Liver (tissue), 9 donors: ENCODE data around the gene CMC4. TPM values are rescaled to one million over a fixed set of nuclear protein-coding genes. Genes with fewer than 3 reads are reported as not detected.

Experiments
- DNase-seq: peaks from one replicate; pipeline ENCODE4 v3.0.0-alpha.2; 2017; ENCODE audit warnings: low spot score
- H3K27ac ChIP-seq, 2 donors: one replicate each; pipeline ENCODE4 v1.7.0; 2013; ENCODE audit warnings: inconsistent platforms in 2 of 2, low read length in 2 of 2, control low read depth in 1 of 2, low read depth in 1 of 2, mild to moderate bottlenecking in 1 of 2
- H3K27me3 ChIP-seq, 4 donors: one replicate each; pipeline versions ENCODE4 v1.6.1 to v1.7.0; 2013; ENCODE audit warnings: low read length in 3 of 4, inconsistent platforms in 1 of 4, mild to moderate bottlenecking in 1 of 4, moderate library complexity in 1 of 4; ENCODE audit not compliant: control insufficient read depth in 4 of 4, insufficient read depth in 4 of 4
- H3K36me3 ChIP-seq, 4 donors: one replicate each; pipeline versions ENCODE4 v1.6.1 to v1.7.0; 2013; ENCODE audit warnings: low read length in 3 of 4, mild to moderate bottlenecking in 3 of 4, low read depth in 1 of 4, moderate library complexity in 1 of 4; ENCODE audit not compliant: control insufficient read depth in 4 of 4, insufficient read depth in 3 of 4
- H3K4me1 ChIP-seq, 4 donors: one replicate each; pipeline versions ENCODE4 v1.6.1 to v1.7.0; 2013; ENCODE audit warnings: low read length in 3 of 4, mild to moderate bottlenecking in 3 of 4, moderate library complexity in 1 of 4; ENCODE audit not compliant: control insufficient read depth in 4 of 4, insufficient read depth in 4 of 4
- H3K4me3 ChIP-seq, 3 donors: one replicate each; pipeline versions ENCODE4 v1.6.1 to v1.7.0; 2013; ENCODE audit warnings: low read length in 3 of 3, control low read depth in 1 of 3, low read depth in 1 of 3, mild to moderate bottlenecking in 1 of 3
- H3K9ac ChIP-seq, 2 donors: one replicate each; pipeline ENCODE4 v1.7.0; 2013; ENCODE audit warnings: low read length in 2 of 2, mild to moderate bottlenecking in 2 of 2, moderate library complexity in 2 of 2, control low read depth in 1 of 2, low read depth in 1 of 2
- H3K9me3 ChIP-seq, 4 donors: one replicate each; pipeline versions ENCODE4 v1.6.1 to v1.7.0; 2013; ENCODE audit warnings: low read length in 3 of 4; ENCODE audit not compliant: control insufficient read depth in 4 of 4
- EGR1 ChIP-seq, 2 donors: IDR thresholded peaks; 2 replicates each; pipeline ENCODE4 v1.6.1; 2016 to 2018; ENCODE audit warnings: antibody characterized with exemption in 2 of 2, low read depth in 2 of 2
- FOXA2 ChIP-seq: IDR thresholded peaks from 2 replicates; pipeline ENCODE4 v1.6.1; 2016; ENCODE audit warnings: antibody characterized with exemption
- GABPA ChIP-seq, 2 donors: IDR thresholded peaks in 1 of 2; conservative IDR thresholded peaks in 1 of 2; 2 replicates each; pipeline ENCODE4 v1.6.1; 2016; ENCODE audit warnings: antibody characterized with exemption in 2 of 2, mild to moderate bottlenecking in 1 of 2, moderate library complexity in 1 of 2
- HNF4A ChIP-seq, 2 donors: conservative IDR thresholded peaks; 2 replicates each; pipeline ENCODE4 v1.6.1; 2016; ENCODE audit warnings: antibody characterized with exemption in 2 of 2, mild to moderate bottlenecking in 2 of 2
- HNF4G ChIP-seq: IDR thresholded peaks from 2 replicates; pipeline ENCODE4 v1.6.1; 2016; ENCODE audit warnings: antibody characterized with exemption
- JUND ChIP-seq, 2 donors: IDR thresholded peaks; 2 replicates each; pipeline ENCODE4 v1.6.1; 2016; ENCODE audit warnings: antibody characterized with exemption in 2 of 2
- NR2F2 ChIP-seq: IDR thresholded peaks from 2 replicates; pipeline ENCODE4 v1.6.1; 2016; ENCODE audit warnings: antibody characterized with exemption
- RAD21 ChIP-seq, 2 donors: IDR thresholded peaks; 2 replicates each; pipeline ENCODE4 v1.6.1; 2016; ENCODE audit warnings: antibody characterized with exemption in 2 of 2, mild to moderate bottlenecking in 2 of 2
- SP1 ChIP-seq: IDR thresholded peaks from 2 replicates; pipeline ENCODE4 v1.6.1; 2018; ENCODE audit warnings: antibody characterized with exemption, mild to moderate bottlenecking
- TAF1 ChIP-seq: conservative IDR thresholded peaks from 2 replicates; pipeline ENCODE4 v1.6.1; 2016; ENCODE audit warnings: antibody characterized with exemption, mild to moderate bottlenecking
- YY1 ChIP-seq: IDR thresholded peaks from 2 replicates; pipeline ENCODE4 v1.6.1; 2016; ENCODE audit warnings: antibody characterized with exemption, mild to moderate bottlenecking
- ZBTB33 ChIP-seq: IDR thresholded peaks from 2 replicates; pipeline ENCODE4 v1.6.1; 2016; ENCODE audit warnings: antibody characterized with exemption
- WGBS: extraction: QIAGEN DNeasy Blood & Tissue Kit; methylation state at CpG from one replicate; pipeline ENCODE4 v1.1.7; 2013; 5-methylcytosine and 5-hydroxymethylcytosine counted together
- polyA plus RNA-seq, 2 donors: library from polyadenylated mRNA; stranded (reverse) in 1 of 2; unstranded in 1 of 2; fragments of 200-250 nt in 1 of 2; fragments of >200 nt in 1 of 2; fragmentation: Nextera tagmentation in 1 of 2; extraction: Ambion mirVana in 1 of 2; gene quantifications; one replicate each; pipeline versions ENCODE4 v1.2.1 to v1.2.3, GENCODE V29; 2013 to 2015
- total RNA-seq, 2 donors: library from RNA; depleted of rRNA; stranded (reverse); fragments of >200 nt; gene quantifications; one replicate each; pipeline ENCODE4 v1.2.3, GENCODE V29; 2014
- TF ChIP-seq, protein P1 (sequence below): IDR thresholded peaks from 2 replicates; pipeline ENCODE4 v1.6.1; 2016; ENCODE audit warnings: antibody characterized with exemption, mild to moderate bottlenecking
- TF ChIP-seq, protein P2 (sequence below): IDR thresholded peaks from 2 replicates; pipeline ENCODE4 v1.6.1; 2016; ENCODE audit warnings: antibody characterized with exemption
- donor health status: healthy.
- donor health status: healthy.
- donor health status: healthy.
- donor health status: healthy.
- donor health status: healthy.

The CMC4 gene
- total and polyA plus RNA-seq, 4 donors: 4.2 to 17.3 (median 10.4) TPM

- Histone ChIP-seq H3K4me1 (peaks cover 0 to 6% (median 2%) of the 10 kb centered on the region in 4 donors), H3K4me3 (no peak overlapping the region), H3K9me3 (no peaks in the 10 kb centered on the region), H3K27ac (no peak overlapping the region), H3K9ac (no peak overlapping the region), H3K27me3 (no peaks in the 10 kb centered on the region), H3K36me3 (peaks cover 0 to 3% (median 1%) of the 10 kb centered on the region in 4 donors)
- DNase-seq: no peak
- 90% methylated on average over 5 of the region's 5 CpGs for WGBS
- TF ChIP-seq TAF1 (no peak), NR2F2 (no peak)
These were observed 24.0 kb downstream of the CMC4 start for GRCh38 chrX:155046811-155047528.

DNA sequence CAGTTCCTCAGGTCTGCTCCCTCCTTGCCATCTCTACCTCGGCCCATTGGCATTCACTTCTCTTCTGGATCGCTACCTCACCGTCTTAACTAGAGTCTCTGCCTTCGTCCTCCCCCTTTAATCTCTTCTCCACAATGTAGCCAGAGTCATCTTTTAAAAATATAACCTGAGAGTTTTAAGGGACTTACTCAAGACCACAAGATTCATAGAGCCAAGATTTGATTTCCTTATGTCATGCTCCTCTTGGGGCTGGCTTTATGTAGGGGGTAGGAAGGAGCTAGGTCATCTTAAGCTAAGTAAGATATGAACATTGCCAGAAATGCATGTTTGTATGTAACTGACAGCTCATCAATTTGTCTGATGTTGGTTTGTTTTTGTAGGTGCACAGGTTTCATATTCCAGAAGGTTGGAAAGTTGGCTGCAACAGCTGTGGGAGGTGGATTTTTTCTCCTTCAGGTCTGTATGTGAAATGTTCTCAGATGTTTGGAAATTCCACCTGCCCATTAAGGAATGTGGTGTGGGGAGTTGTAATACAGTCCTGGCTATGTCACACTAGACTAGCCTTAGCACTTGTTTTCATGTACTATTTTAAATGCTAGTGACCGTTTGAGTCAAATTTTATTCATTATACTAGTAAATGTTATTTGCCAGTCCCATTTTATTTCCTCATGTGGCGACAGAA lies 24.7 kb downstream of the CMC4 start:
- DNase-seq: no peak
- Histone ChIP-seq H3K4me1 (peaks cover 0 to 4% (median 2%) of the 10 kb centered on the region in 4 donors), H3K27ac (no peak overlapping the region), H3K27me3 (no peaks in the 10 kb centered on the region), H3K4me3 (no peak overlapping the region), H3K9me3 (no peaks in the 10 kb centered on the region), H3K9ac (no peak overlapping the region), H3K36me3 (peaks cover 0 to 3% (median 0%) of the 10 kb centered on the region in 4 donors)
- 93% methylated on average over 6 of the region's 6 CpGs for WGBS
- TF ChIP-seq FOXA2 (no peak), JUND (IDR thresholded peaks at IDR 0.05) (no peak), TAF1 (no peak), HNF4A (conservative IDR thresholded peaks at IDR 0.05) (no peak), YY1 (no peak), NR2F2 (no peak), HNF4G (no peak), SP1 (no peak)
- TF ChIP-seq, protein P1, sequence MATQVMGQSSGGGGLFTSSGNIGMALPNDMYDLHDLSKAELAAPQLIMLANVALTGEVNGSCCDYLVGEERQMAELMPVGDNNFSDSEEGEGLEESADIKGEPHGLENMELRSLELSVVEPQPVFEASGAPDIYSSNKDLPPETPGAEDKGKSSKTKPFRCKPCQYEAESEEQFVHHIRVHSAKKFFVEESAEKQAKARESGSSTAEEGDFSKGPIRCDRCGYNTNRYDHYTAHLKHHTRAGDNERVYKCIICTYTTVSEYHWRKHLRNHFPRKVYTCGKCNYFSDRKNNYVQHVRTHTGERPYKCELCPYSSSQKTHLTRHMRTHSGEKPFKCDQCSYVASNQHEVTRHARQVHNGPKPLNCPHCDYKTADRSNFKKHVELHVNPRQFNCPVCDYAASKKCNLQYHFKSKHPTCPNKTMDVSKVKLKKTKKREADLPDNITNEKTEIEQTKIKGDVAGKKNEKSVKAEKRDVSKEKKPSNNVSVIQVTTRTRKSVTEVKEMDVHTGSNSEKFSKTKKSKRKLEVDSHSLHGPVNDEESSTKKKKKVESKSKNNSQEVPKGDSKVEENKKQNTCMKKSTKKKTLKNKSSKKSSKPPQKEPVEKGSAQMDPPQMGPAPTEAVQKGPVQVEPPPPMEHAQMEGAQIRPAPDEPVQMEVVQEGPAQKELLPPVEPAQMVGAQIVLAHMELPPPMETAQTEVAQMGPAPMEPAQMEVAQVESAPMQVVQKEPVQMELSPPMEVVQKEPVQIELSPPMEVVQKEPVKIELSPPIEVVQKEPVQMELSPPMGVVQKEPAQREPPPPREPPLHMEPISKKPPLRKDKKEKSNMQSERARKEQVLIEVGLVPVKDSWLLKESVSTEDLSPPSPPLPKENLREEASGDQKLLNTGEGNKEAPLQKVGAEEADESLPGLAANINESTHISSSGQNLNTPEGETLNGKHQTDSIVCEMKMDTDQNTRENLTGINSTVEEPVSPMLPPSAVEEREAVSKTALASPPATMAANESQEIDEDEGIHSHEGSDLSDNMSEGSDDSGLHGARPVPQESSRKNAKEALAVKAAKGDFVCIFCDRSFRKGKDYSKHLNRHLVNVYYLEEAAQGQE: no peak

GRCh38 chrX:155035688-155036087 lies 35.2 kb downstream of the CMC4 start:
- Histone ChIP-seq H3K9ac (no peak overlapping the region), H3K9me3 (peaks cover 0 to 4% (median 0%) of the 10 kb centered on the region in 4 donors), H3K4me3 (no peak overlapping the region), H3K36me3 (peaks cover 0 to 3% (median 1%) of the 10 kb centered on the region in 4 donors), H3K27ac (no peak overlapping the region), H3K4me1 (no peaks in the 10 kb centered on the region), H3K27me3 (no peaks in the 10 kb centered on the region)
- DNase-seq: no peak
- WGBS: 100% methylated on average over 4 of the region's 4 CpGs
- TF ChIP-seq, protein P2, sequence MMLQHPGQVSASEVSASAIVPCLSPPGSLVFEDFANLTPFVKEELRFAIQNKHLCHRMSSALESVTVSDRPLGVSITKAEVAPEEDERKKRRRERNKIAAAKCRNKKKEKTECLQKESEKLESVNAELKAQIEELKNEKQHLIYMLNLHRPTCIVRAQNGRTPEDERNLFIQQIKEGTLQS: no peak
- TF ChIP-seq EGR1 (IDR thresholded peaks at IDR 0.05; ENCODE audit: low read depth in 2 of 2): no peak
- no peak for TF ChIP-seq GABPA (IDR thresholded peaks at IDR 0.05 in 1 of 2, conservative IDR thresholded peaks at IDR 0.05 in 1 of 2)
- TF ChIP-seq ZBTB33: no peak
- no peak for TF ChIP-seq SP1
- TF ChIP-seq RAD21 (IDR thresholded peaks at IDR 0.05): no peak
